BLaER1 (cell line): Measurements from ENCODE around the gene GRK5.

ENCODE experiments used
- H3K27ac ChIP-seq: shearing (Covaris generic); formaldehyde crosslinking; 2 replicates; pipeline ENCODE4 v1.8.1; 2022
- H3K27me3 ChIP-seq: shearing (Covaris generic); formaldehyde crosslinking; 2 replicates; pipeline ENCODE4 v1.8.1; 2022
- H3K36me3 ChIP-seq: shearing (Covaris generic); formaldehyde crosslinking; 2 replicates; pipeline ENCODE4 v1.8.1; 2022
- H3K4me1 ChIP-seq: shearing (Covaris generic); formaldehyde crosslinking; 2 replicates; pipeline ENCODE4 v1.8.1; 2022
- H3K4me2 ChIP-seq: shearing (Covaris generic); formaldehyde crosslinking; 2 replicates; pipeline ENCODE4 v1.8.1; 2022
- H3K4me3 ChIP-seq: shearing (Covaris generic); formaldehyde crosslinking; 2 replicates; pipeline ENCODE4 v1.8.1; 2022
- H3K9ac ChIP-seq: shearing (Covaris generic); formaldehyde crosslinking; 2 replicates; pipeline ENCODE4 v1.8.1; 2022
- H3K9me3 ChIP-seq: shearing (Covaris generic); formaldehyde crosslinking; 2 replicates; pipeline ENCODE4 v1.8.1; 2022
- H4K20me1 ChIP-seq: shearing (Covaris generic); formaldehyde crosslinking; 2 replicates; pipeline ENCODE4 v1.8.1; 2022
- Cebpa-rat ChIP-seq: shearing (Covaris generic); IDR thresholded peaks from 2 replicates; pipeline ENCODE4 v1.8.1; 2022

GRK5 gene

DNA sequence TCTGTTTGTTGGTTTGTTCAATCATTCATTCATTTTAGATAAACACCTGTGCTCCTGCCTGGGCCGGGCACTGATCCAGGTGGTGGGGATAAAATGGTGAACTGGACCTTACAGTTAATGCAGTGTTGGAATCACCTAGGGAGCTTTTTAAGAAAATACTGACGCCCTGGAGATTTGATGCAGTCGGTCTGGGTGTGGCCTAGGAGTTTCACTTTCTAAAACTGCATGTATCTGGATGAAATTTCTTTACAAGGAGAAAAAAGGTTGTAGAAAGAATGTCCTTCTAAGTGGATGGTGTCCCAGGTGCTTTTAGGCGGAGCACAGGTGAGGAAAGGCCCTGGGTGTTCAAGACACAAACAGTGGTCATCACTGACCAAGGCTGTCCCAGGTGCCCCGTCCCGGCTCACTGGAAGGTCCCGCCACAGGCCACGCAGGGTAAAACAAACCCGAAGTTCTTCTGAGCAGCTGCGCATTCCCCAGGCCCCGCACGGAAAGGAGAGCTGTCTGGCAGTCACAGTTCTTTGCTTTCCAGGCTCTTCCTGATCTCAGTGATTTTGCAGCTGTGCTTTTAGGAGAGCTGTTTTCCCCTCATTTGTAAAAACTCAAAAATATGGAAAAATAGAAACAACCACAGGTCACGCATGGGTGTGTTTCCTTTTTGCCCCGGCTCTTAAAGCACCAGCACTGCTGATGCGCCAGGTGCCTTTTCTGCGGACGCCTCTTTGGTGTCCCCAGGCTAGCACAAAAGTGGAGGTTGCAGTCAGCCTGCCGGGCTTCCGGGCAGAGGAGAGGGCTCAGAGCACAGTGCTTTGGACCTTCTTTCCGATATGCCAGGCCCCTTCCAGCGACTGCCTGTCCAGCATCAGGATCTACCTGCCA, 161.9 kb downstream of the GRK5 start:
- H3K4me2 ChIP-seq: peak overlapping the region; percentile 93
- H3K27me3 ChIP-seq: no peaks in the 10 kb centered on the region
- peak overlapping the region; percentile 56 for H3K4me3 ChIP-seq
- no peak for TF ChIP-seq Cebpa-rat
- H4K20me1 ChIP-seq: peaks cover 13% of the 10 kb centered on the region; the same call in 1 of the 2 replicates
- peak overlapping the region; percentile 92 for H3K27ac ChIP-seq
- no peaks in the 10 kb centered on the region for H3K36me3 ChIP-seq
- no peaks in the 10 kb centered on the region for H3K9me3 ChIP-seq
- peak overlapping the region; percentile 77 for H3K9ac ChIP-seq
- peaks cover 95% of the 10 kb centered on the region for H3K4me1 ChIP-seq

DNA sequence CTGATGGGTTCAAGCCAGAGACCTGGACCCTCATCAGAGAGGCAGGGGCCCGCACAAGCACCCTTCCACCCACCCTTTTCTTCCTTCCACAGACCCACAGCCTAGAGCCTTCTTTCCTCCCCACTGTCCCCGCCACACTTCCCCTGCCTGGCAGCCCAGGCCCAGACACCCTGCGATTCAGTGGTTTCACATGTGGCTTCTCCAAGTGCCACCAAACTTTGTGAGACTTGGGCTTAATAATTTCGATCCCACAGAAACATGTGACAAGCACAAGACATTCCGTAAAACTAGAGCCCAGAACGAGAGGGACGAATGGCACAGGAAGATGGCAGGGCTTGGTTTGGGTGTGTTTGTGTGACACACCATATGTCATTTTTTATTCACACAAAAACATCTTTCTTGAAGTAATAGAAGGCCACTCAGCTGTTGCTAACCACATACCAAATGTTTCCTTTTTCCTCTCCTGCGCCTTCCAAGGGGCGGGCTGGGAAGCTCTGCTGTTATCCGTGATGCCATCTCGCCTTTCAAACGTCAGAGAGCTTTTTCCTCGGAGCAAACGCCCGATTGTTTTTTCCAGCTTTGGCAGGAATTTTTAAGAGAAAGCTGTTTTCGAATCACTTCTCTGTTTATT, 162.9 kb downstream of the GRK5 start:
- Histone ChIP-seq H3K9me3 (no peaks in the 10 kb centered on the region), H4K20me1 (peaks cover 13% of the 10 kb centered on the region; the same call in 1 of the 2 replicates), H3K36me3 (no peaks in the 10 kb centered on the region), H3K27me3 (no peaks in the 10 kb centered on the region), H3K4me2 (peak overlapping the region; percentile 93), H3K4me1 (peaks cover 90% of the 10 kb centered on the region), H3K9ac (peak overlapping the region; percentile 77), H3K4me3 (peak overlapping the region; percentile 44; the same call in 1 of the 2 replicates), H3K27ac (peak overlapping the region; percentile 92)
- TF ChIP-seq Cebpa-rat: no peak

DNA sequence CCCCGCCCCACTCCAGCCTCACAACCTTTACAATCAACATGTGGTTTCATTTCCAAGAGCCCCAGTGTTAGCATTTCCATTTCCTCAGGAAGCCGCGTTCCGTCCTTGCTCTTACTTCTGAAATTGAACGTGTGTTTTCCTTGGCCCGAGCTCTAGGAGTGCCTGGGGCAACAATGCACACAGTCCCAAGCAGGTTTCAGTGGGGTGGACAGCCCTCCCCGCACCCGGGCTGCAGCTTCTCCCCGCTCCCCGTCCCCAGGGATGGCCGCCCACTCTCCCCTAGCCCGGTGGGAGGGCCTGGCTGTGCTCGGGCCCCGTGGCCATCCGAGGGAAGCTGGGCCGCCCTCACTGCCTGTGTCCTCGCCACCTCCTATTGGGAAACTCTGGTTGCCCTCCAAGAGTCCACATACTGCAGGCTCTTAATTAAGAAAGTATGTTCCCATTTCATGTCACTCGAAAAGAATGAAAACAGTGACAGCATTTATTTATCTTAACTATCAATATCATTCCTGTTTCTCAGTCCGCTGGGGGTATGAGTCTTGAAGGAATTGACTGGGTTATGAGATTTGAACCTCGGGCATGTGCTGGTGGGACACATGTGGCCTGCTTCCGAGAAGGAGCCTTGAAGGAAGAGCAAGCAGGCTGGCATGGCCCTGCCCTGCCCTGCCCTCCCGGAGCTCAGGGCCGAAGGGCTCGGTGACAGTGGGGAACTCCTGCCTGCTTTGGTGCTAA, 163.8 kb downstream of the GRK5 start:
- peak overlapping the region; percentile 92 for H3K27ac ChIP-seq
- H3K36me3 ChIP-seq: no peaks in the 10 kb centered on the region
- peaks cover 13% of the 10 kb centered on the region; the same call in 1 of the 2 replicates for H4K20me1 ChIP-seq
- H3K27me3 ChIP-seq: no peaks in the 10 kb centered on the region
- peak overlapping the region; percentile 77; the same call in 1 of the 2 replicates for H3K9ac ChIP-seq
- H3K9me3 ChIP-seq: no peaks in the 10 kb centered on the region
- peak overlapping the region; percentile 44; the same call in 1 of the 2 replicates for H3K4me3 ChIP-seq
- no peak for TF ChIP-seq Cebpa-rat
- peaks cover 81% of the 10 kb centered on the region for H3K4me1 ChIP-seq
- peak overlapping the region; percentile 93 for H3K4me2 ChIP-seq

- Histone ChIP-seq H4K20me1 (peaks cover 13% of the 10 kb centered on the region; the same call in 1 of the 2 replicates), H3K36me3 (no peaks in the 10 kb centered on the region), H3K4me2 (peak overlapping the region; percentile 93), H3K4me3 (no peak overlapping the region), H3K4me1 (peaks cover 73% of the 10 kb centered on the region), H3K9me3 (no peaks in the 10 kb centered on the region), H3K27ac (peak overlapping the region; percentile 92; the same call in 1 of the 2 replicates), H3K27me3 (no peaks in the 10 kb centered on the region), H3K9ac (no peak overlapping the region; the same call in 1 of the 2 replicates)
- no peak for TF ChIP-seq Cebpa-rat
Measured at GRCh38 chr10:119371704-119372663, 164.6 kb downstream of the GRK5 start.

DNA sequence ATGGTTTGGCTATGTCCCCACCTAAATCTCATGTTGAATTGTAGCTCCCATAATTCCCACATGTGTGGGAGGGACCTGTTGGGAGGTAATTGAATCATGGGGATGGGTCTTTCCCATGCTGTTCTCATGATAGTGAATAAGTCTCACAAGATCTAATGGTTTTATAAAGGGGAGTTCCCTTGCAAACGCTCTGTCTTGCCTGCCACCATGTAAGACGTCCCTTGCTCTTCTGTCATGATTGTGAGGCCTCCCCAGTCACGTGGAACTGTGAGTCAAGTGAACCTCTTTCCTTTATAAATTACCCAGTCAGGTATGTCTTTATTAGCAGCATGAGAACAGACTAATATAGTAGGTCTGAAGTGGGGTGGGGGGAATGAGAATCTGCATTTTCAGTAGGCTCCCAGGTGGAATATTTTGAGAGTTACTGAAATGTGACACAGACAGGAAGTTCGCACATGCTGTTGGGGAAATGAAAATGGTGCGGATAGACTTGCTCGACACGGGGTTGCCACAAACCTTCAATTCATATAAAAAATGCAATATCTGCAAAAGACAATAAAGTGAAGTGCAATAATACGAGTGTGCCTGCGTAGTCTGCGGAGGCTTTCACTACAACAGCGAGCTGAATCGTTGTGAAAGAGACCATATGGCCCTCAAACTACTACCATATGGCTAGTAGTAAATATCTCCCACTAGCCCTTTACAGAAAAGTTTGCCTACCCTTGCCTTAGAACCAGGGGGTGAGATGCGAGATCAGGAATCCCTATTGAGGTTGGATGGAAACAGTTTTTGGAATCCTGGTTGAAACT, 166.1 kb downstream of the GRK5 start:
- no peaks in the 10 kb centered on the region for H3K27me3 ChIP-seq
- H3K4me1 ChIP-seq: peaks cover 58% of the 10 kb centered on the region
- no peak for TF ChIP-seq Cebpa-rat

GRCh38 chr10:119374236-119374635, 166.9 kb downstream of the GRK5 start:
- TF ChIP-seq Cebpa-rat: no peak
- peaks cover 5% of the 10 kb centered on the region; the same call in 1 of the 2 replicates for H4K20me1 ChIP-seq
- no peaks in the 10 kb centered on the region for H3K9me3 ChIP-seq
- no peak overlapping the region for H3K4me3 ChIP-seq
- no peak overlapping the region for H3K9ac ChIP-seq
- no peaks in the 10 kb centered on the region for H3K36me3 ChIP-seq
- no peaks in the 10 kb centered on the region for H3K27me3 ChIP-seq
- H3K27ac ChIP-seq: no peak overlapping the region
- peak overlapping the region; percentile 44 for H3K4me2 ChIP-seq
- H3K4me1 ChIP-seq: peaks cover 50% of the 10 kb centered on the region

More for the DNA sequence above, 166.1 kb downstream of the GRK5 start:
- peak overlapping the region; percentile 44 for H3K4me2 ChIP-seq
- no peak overlapping the region for H3K4me3 ChIP-seq
- peaks cover 12% of the 10 kb centered on the region; the same call in 1 of the 2 replicates for H4K20me1 ChIP-seq
- no peaks in the 10 kb centered on the region for H3K9me3 ChIP-seq
- H3K36me3 ChIP-seq: no peaks in the 10 kb centered on the region
- H3K27ac ChIP-seq: no peak overlapping the region
- H3K9ac ChIP-seq: no peak overlapping the region

GRCh38 chr10:119375574-119376272, 168.4 kb downstream of the GRK5 start:
- H3K27me3 ChIP-seq: no peaks in the 10 kb centered on the region
- H3K9ac ChIP-seq: no peak overlapping the region
- no peaks in the 10 kb centered on the region for H4K20me1 ChIP-seq
- H3K27ac ChIP-seq: no peak overlapping the region
- H3K4me3 ChIP-seq: no peak overlapping the region
- no peak overlapping the region for H3K4me2 ChIP-seq
- no peaks in the 10 kb centered on the region for H3K36me3 ChIP-seq
- H3K9me3 ChIP-seq: no peaks in the 10 kb centered on the region
- H3K4me1 ChIP-seq: peaks cover 35% of the 10 kb centered on the region
- TF ChIP-seq Cebpa-rat: no peak
